Loucy (cell line): ENCODE data around the gene RNF4.

Experiments
- H2AFZ ChIP-seq: fragments of 200-600 bp; sonication (generic); 2 replicates; pipeline ENCODE4 v1.6.0; 2016; ENCODE audit warnings: antibody characterized with exemption, mild to moderate bottlenecking, low read length, moderate library complexity
- H3F3A ChIP-seq: fragments of 200-600 bp; 2 replicates; pipeline ENCODE4 v1.6.0; 2016; ENCODE audit warnings: antibody characterized with exemption, low read depth, mild to moderate bottlenecking
- H3K27me3 ChIP-seq: fragments of 200-600 bp; sonication (generic); 2 replicates; pipeline ENCODE4 v1.6.1; 2014; ENCODE audit warnings: low read length, mild to moderate bottlenecking; ENCODE audit not compliant: insufficient read depth, poor library complexity, severe bottlenecking
- H3K36me3 ChIP-seq: fragments of 200-600 bp; sonication (generic); 2 replicates; pipeline ENCODE4 v1.6.1; 2016; ENCODE audit warnings: low read length; ENCODE audit not compliant: insufficient read depth
- H3K4me1 ChIP-seq: fragments of 200-600 bp; sonication (generic); 2 replicates; pipeline ENCODE4 v1.5.1; 2014; ENCODE audit warnings: low read length, mild to moderate bottlenecking; ENCODE audit not compliant: insufficient read depth, poor library complexity, severe bottlenecking
- H3K4me2 ChIP-seq: fragments of 200-600 bp; sonication (generic); 2 replicates; pipeline ENCODE4 v1.6.0; 2014; ENCODE audit warnings: antibody characterized with exemption, low read length, low read depth, mild to moderate bottlenecking; ENCODE audit not compliant: poor library complexity, severe bottlenecking
- H3K4me3 ChIP-seq: fragments of 200-600 bp; sonication (generic); 2 replicates; pipeline ENCODE4 v1.5.1; 2014; ENCODE audit warnings: low read length, mild to moderate bottlenecking, mixed read lengths; ENCODE audit not compliant: poor library complexity, severe bottlenecking
- H3K79me2 ChIP-seq: fragments of 200-600 bp; sonication (generic); 2 replicates; pipeline ENCODE4 v1.6.1; 2014; ENCODE audit warnings: low read length; ENCODE audit not compliant: insufficient read depth
- H3K9ac ChIP-seq: fragments of 200-600 bp; sonication (generic); 2 replicates; pipeline ENCODE4 v1.6.0; 2014; ENCODE audit warnings: mild to moderate bottlenecking, low read depth, low read length, moderate library complexity; ENCODE audit not compliant: poor library complexity, severe bottlenecking
- H3K9me2 ChIP-seq: fragments of 200-600 bp; sonication (generic); replicated peaks from 2 replicates; pipeline ENCODE4 v1.6.1; 2016; ENCODE audit warnings: low read depth, low read length, mixed read lengths
- H3K9me3 ChIP-seq: fragments of 200-600 bp; sonication (generic); 2 replicates; pipeline ENCODE4 v1.6.1; 2014; ENCODE audit warnings: mild to moderate bottlenecking, antibody characterized with exemption, low read length, low read depth; ENCODE audit not compliant: insufficient read depth
- H4K20me1 ChIP-seq: fragments of 200-600 bp; sonication (generic); 2 replicates; pipeline ENCODE4 v1.6.0; 2014; ENCODE audit warnings: antibody characterized with exemption, low read length, mild to moderate bottlenecking; ENCODE audit not compliant: insufficient read depth, poor library complexity, severe bottlenecking
- EZH2phosphoT487 ChIP-seq: fragments of 200-600 bp; IDR thresholded peaks from 2 replicates; pipeline ENCODE4 v1.6.1; 2018; ENCODE audit warnings: antibody characterized with exemption, mild to moderate bottlenecking, moderate library complexity, borderline replicate concordance
- TF ChIP-seq, protein P1 (sequence below): fragments of 200-600 bp; sonication (generic); conservative IDR thresholded peaks from 2 replicates; pipeline ENCODE4 v1.5.1; 2014; ENCODE audit warnings: mild to moderate bottlenecking, antibody characterized with exemption, low read length

Gene RNF4

DNA sequence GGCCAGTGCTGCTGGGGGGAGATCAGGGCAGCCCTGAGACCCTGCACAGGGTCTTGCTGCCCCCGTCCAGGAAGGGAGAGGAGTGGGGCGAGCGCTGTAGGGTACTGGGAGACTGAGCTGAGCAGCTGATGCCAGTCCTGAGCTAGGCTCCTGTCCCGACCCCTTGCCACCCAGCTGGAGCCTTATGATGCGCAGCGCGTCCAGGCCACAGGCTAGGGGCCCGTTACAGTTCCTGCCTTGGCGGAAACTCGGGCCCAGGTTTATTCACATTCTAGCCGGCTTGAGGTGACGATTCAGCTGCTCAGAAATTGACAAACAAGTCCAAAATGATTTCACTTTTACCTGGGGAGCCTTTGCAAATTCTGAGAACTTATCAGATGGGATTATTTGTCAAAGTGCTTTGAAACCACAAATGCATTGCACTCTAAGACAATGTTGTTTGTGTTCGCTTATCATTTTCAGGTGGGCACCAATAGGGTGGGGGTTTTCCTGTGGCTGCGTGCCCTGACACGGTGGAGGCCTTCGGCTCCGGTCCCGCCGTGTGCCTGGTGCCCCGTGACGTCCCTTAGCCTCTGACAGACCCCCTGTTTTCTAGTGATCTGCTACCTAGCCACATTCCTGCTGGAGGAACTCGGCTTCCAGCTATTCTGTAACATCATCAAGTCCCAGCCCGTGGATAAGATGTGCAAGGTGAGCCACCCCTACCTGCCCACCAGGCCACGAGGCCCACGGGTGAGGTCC lies 31.3 kb upstream of the RNF4 start:
- Histone ChIP-seq H3K27me3 (no peaks in the 10 kb centered on the region), H3K9me3 (no peaks in the 10 kb centered on the region), H3K36me3 (no peaks in the 10 kb centered on the region), H3K4me1 (peaks cover 8% of the 10 kb centered on the region), H4K20me1 (no peaks in the 10 kb centered on the region), H3K4me3 (no peak overlapping the region), H3F3A (no peaks in the 10 kb centered on the region), H3K79me2 (no peaks in the 10 kb centered on the region), H2AFZ (no peak overlapping the region), H3K9me2 (no peaks in the 10 kb centered on the region), H3K9ac (no peak overlapping the region), H3K4me2 (no peak overlapping the region)
- no peak for TF ChIP-seq EZH2phosphoT487
- TF ChIP-seq, protein P1, sequence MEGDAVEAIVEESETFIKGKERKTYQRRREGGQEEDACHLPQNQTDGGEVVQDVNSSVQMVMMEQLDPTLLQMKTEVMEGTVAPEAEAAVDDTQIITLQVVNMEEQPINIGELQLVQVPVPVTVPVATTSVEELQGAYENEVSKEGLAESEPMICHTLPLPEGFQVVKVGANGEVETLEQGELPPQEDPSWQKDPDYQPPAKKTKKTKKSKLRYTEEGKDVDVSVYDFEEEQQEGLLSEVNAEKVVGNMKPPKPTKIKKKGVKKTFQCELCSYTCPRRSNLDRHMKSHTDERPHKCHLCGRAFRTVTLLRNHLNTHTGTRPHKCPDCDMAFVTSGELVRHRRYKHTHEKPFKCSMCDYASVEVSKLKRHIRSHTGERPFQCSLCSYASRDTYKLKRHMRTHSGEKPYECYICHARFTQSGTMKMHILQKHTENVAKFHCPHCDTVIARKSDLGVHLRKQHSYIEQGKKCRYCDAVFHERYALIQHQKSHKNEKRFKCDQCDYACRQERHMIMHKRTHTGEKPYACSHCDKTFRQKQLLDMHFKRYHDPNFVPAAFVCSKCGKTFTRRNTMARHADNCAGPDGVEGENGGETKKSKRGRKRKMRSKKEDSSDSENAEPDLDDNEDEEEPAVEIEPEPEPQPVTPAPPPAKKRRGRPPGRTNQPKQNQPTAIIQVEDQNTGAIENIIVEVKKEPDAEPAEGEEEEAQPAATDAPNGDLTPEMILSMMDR, result no peak

DNA sequence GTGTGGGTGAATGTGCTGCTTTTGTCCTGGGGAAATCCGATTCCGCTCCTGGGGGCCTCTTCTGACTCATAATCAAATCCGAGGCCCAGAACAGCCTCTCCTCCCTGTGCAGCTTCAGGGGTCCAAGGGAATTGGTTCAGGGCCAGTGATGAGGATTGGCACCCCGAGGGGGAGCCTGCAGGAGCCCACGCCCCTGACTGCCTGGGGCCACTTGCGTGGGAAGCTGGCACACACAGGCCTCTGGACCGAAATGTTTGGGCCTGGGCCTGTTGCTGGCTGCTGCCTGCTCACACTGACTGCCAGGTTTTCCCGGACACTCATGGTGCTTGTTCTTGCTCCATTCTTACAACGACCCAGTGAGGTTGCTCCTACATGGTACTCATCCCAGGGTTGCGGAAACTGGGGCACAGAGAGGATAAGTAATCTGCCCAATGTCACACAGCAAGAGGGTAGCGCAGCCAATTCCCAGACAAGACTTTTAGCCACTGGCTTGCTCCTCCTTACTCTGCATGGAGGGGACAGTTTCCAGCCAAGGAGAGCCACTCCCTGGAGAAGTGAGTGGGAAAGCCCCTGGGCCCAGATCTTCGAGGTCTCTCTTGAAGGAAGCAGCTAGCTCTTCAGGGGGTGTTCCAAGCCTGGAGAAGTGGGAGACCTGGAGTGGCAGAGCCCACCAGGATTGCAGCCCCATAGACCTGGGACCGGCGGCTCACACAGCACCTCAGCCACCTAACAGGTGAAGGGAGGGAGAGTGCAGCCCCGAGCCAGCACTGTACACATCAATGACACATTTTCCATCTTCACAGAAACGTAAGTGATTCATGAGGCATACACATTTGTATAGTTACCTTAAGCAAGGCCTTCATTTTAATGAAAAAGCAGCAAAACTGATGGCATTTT lies 29.8 kb upstream of the RNF4 start:
- Histone ChIP-seq H3K9me3 (no peaks in the 10 kb centered on the region), H3K9me2 (no peaks in the 10 kb centered on the region), H2AFZ (no peak overlapping the region), H3K4me2 (no peak overlapping the region), H3K4me3 (no peak overlapping the region), H3K9ac (no peak overlapping the region), H4K20me1 (no peaks in the 10 kb centered on the region), H3K27me3 (no peaks in the 10 kb centered on the region), H3K36me3 (no peaks in the 10 kb centered on the region), H3F3A (no peaks in the 10 kb centered on the region), H3K4me1 (peaks cover 8% of the 10 kb centered on the region), H3K79me2 (no peaks in the 10 kb centered on the region)
- TF ChIP-seq EZH2phosphoT487, result no peak
- TF ChIP-seq, protein P1, result no peak

DNA sequence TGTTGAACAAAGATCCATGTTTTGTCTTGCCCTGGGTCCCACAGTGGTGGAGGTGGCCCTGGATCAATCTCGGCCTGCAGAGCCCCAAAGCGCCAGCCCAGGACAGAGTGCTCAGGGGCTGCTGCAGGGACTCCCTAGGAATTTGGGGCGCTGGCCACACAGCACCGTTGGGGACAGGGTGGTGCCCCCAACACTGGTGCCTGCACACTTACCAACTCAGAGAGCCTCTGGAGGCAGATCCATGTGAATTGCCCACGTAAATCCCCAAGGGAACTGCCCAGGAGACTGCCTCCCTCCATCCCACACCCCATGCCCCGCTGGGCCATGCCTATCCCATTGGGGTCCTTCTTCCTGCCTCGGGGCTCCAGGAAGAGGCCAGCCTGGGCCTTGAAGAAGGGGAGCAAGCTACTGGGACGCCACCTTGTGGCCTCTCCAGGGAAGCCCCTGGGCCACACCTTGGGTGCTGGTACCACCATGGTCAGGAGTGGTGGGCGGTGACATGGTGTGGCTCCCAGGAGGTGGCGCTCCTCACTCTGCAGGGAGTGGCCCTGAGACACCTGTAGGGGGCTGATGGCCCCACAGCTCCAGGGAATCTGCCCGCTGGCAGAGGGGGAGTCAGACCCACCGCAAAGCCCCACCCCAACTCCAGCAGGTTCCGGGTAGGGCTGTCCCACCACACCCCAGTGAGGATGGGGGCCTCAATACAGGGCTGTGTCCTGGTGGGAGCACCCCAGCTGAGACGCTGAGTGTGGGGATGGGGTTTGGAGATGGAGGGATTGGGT lies 27.3 kb upstream of the RNF4 start:
- H2AFZ ChIP-seq, result peak overlapping the region; percentile 95
- H3K4me2 ChIP-seq, result peak overlapping the region; percentile 34
- TF ChIP-seq, protein P1, result peak; percentile 100
- no peak for TF ChIP-seq EZH2phosphoT487

More for the DNA sequence above, 27.3 kb upstream of the RNF4 start:
- Histone ChIP-seq H3K9ac (peak overlapping the region; percentile 43), H3K9me3 (no peaks in the 10 kb centered on the region), H3K79me2 (no peaks in the 10 kb centered on the region), H3K4me3 (no peak overlapping the region), H4K20me1 (no peaks in the 10 kb centered on the region), H3K9me2 (no peaks in the 10 kb centered on the region), H3K27me3 (no peaks in the 10 kb centered on the region), H3K4me1 (peaks cover 8% of the 10 kb centered on the region), H3K36me3 (no peaks in the 10 kb centered on the region), H3F3A (no peaks in the 10 kb centered on the region)
